ENCODE data around the gene CYSRT1. TPM values are rescaled to one million over a fixed set of nuclear protein-coding genes. Genes with fewer than 3 reads are reported as not detected.
A peak's percentile ranks its signal among the peaks of the same experiment; 100 is the strongest.

The CYSRT1 gene
- total RNA-seq, 1 donor from 2014 or later = 1.3 TPM

- Histone ChIP-seq H3K4me2 (ENCODE audit: low read length) (peak overlapping the region; percentile 89), H2AFZ (ENCODE audit: low read depth, low read length) (no peak overlapping the region), H3K9ac (ENCODE audit: low read length) (peak overlapping the region; percentile 6), H3K4me3 (ENCODE audit: insufficient read depth, low read depth, low read length) (peak overlapping the region; percentile 10), H4K20me1 (ENCODE audit: insufficient read depth, low read length) (peaks cover 59% of the 10 kb centered on the region), H3K27ac (ENCODE audit: low read depth, low read length) (no peak overlapping the region), H3K36me3 (ENCODE audit: insufficient read depth, low read length) (no peaks in the 10 kb centered on the region), H3K9me3 (ENCODE audit: insufficient read depth, low read depth, low read length) (no peaks in the 10 kb centered on the region), H3K4me1 (ENCODE audit: insufficient read depth, low read length) (peaks cover 18% of the 10 kb centered on the region), H3K27me3 (ENCODE audit: insufficient read depth, low read length) (no peaks in the 10 kb centered on the region), H3K79me2 (ENCODE audit: insufficient read depth, low read length) (peaks cover 59% of the 10 kb centered on the region)
- no peak overlapping the region for H3K27ac Mint-ChIP-seq (ENCODE audit: unreplicated experiment)
- FAIRE-seq (no peak), DNase-seq (ENCODE audit: low read depth) (no peak)
- H3K36me3 Mint-ChIP-seq (ENCODE audit: low read depth, unreplicated experiment) = no peaks in the 10 kb centered on the region
- H3K4me1 Mint-ChIP-seq (ENCODE audit: low read depth, unreplicated experiment) = peaks cover 12% of the 10 kb centered on the region
- no peaks in the 10 kb centered on the region for H3K9me3 Mint-ChIP-seq (ENCODE audit: unreplicated experiment)
- TF ChIP-seq CTCF (IDR thresholded peaks at IDR 0.05; ENCODE audit: insufficient read depth, low read depth, low read length) (no peak), EZH2 (IDR thresholded peaks at IDR 0.05; ENCODE audit: insufficient read depth, low read length) (no peak)
- H3K4me3 Mint-ChIP-seq (ENCODE audit: unreplicated experiment) = peak overlapping the region; percentile 71
- no peaks in the 10 kb centered on the region for H3K27me3 Mint-ChIP-seq (ENCODE audit: low read depth, unreplicated experiment)
These were observed 26.7 kb upstream of the CYSRT1 start for GRCh38 chr9:137198051-137198901.

DNA sequence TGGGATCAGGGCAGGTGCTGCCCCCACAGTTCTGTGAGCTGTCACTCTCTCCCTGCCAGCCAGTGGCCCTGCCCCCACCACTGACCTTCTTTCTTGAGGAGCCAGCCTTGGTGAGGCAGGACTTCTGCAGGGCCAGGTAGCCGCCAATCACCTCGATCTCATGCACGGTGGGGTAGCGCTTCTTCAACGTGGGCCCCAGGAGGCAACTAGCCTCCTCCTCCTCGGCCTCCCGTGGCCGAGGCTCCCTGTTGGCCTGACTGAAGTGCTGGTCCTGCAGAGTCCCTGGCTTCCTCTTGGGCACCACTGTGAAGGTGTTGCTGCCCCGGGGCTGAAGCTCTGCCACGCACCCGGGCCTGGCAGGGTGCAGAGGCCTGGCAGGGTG, 26.1 kb upstream of the CYSRT1 start:
- Mint-ChIP-seq H3K36me3 (ENCODE audit: low read depth, unreplicated experiment) (no peaks in the 10 kb centered on the region), H3K4me3 (ENCODE audit: unreplicated experiment) (no peak overlapping the region), H3K9me3 (ENCODE audit: unreplicated experiment) (no peaks in the 10 kb centered on the region), H3K4me1 (ENCODE audit: low read depth, unreplicated experiment) (peaks cover 10% of the 10 kb centered on the region), H3K27ac (ENCODE audit: unreplicated experiment) (no peak overlapping the region), H3K27me3 (ENCODE audit: low read depth, unreplicated experiment) (no peaks in the 10 kb centered on the region)
- Histone ChIP-seq H3K79me2 (ENCODE audit: insufficient read depth, low read length) (peaks cover 64% of the 10 kb centered on the region), H3K27ac (ENCODE audit: low read depth, low read length) (no peak overlapping the region), H4K20me1 (ENCODE audit: insufficient read depth, low read length) (peaks cover 55% of the 10 kb centered on the region), H3K4me3 (ENCODE audit: insufficient read depth, low read depth, low read length) (peak overlapping the region; percentile 48), H3K36me3 (ENCODE audit: insufficient read depth, low read length) (no peaks in the 10 kb centered on the region), H2AFZ (ENCODE audit: low read depth, low read length) (no peak overlapping the region), H3K4me2 (ENCODE audit: low read length) (peak overlapping the region; percentile 89), H3K27me3 (ENCODE audit: insufficient read depth, low read length) (no peaks in the 10 kb centered on the region), H3K4me1 (ENCODE audit: insufficient read depth, low read length) (peaks cover 18% of the 10 kb centered on the region), H3K9ac (ENCODE audit: low read length) (peak overlapping the region; percentile 52), H3K9me3 (ENCODE audit: insufficient read depth, low read depth, low read length) (no peaks in the 10 kb centered on the region)
- TF ChIP-seq CTCF (IDR thresholded peaks at IDR 0.05; ENCODE audit: insufficient read depth, low read depth, low read length) (no peak), EZH2 (IDR thresholded peaks at IDR 0.05; ENCODE audit: insufficient read depth, low read length) (no peak)
- FAIRE-seq = no peak
- no peak for DNase-seq (ENCODE audit: low read depth)
